Frontal cortex (tissue), 4 donors: ENCODE data around the gene ANKRD16. TPM values are rescaled to one million over a fixed set of nuclear protein-coding genes. Genes with fewer than 3 reads are reported as not detected.
A peak's percentile ranks its signal among the peaks of the same experiment; 100 is the strongest.

Source experiments
- DNase-seq, 2 donors: peaks; one replicate each; pipeline ENCODE4 v3.0.0; 2012; ENCODE audit warnings: low spot score in 2 of 2
- FAIRE-seq: peaks from 2 replicates; lab custom pipeline; 2012; peaks lifted over from hg19 to GRCh38; lab: Jason Lieb, UNC
- total RNA-seq: library from RNA; depleted of rRNA; stranded (reverse); fragments of >200 nt; gene quantifications from one replicate; pipeline ENCODE4 v1.2.3, GENCODE V29; 2014
- donor health status: control.
- donor health status: control.
- donor health status: control.

ANKRD16 gene
- total RNA-seq, 1 donor from 2014 or later: 6.1 TPM

DNA sequence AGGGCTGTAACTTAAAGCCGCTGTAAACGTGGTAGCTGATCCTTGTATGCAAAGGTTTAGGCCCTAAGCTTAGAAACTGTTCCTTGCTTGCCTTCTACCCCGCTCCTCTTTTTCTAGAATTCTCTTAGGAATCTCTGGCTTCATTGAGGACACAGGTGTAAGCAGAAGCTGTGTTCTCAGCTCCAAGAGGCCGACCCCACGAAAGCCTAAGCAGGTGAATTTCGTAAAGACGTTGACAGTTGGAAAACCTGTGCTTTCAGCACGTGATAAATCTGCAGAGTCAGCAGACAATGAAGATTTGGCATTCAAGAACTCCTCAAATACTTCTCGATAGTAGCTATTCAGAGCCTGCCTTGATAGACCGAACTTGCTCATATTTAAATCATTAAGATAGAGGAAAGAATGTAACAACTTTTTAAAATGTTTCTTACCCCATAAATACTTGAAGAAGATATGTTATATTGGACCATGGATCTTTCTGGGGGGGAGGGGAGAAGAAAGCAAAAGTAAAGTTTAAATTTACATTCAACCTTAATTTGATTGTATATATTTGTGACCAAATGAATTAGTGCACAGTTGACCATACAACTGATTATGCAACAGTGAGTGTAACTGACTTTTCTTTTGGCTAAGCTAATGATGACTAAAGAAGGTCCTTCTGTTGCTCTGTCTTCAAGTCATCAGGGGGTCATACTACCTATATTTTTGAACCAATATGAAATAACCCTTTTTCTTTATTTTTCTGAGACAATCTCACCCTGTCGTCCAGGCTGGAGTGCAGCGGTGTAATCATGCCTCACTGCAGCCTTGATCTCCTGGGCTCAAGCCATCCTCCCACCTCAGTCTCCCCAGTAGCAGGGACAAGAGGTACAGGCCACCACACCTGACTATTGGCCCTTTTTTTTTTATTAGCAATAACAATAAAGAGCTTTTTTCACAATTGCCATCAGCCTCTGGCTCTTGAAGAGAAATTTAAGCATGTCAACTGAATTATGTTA is 75.3 kb downstream of the ANKRD16 start:
- FAIRE-seq: no peak
- DNase-seq: no peak

DNA sequence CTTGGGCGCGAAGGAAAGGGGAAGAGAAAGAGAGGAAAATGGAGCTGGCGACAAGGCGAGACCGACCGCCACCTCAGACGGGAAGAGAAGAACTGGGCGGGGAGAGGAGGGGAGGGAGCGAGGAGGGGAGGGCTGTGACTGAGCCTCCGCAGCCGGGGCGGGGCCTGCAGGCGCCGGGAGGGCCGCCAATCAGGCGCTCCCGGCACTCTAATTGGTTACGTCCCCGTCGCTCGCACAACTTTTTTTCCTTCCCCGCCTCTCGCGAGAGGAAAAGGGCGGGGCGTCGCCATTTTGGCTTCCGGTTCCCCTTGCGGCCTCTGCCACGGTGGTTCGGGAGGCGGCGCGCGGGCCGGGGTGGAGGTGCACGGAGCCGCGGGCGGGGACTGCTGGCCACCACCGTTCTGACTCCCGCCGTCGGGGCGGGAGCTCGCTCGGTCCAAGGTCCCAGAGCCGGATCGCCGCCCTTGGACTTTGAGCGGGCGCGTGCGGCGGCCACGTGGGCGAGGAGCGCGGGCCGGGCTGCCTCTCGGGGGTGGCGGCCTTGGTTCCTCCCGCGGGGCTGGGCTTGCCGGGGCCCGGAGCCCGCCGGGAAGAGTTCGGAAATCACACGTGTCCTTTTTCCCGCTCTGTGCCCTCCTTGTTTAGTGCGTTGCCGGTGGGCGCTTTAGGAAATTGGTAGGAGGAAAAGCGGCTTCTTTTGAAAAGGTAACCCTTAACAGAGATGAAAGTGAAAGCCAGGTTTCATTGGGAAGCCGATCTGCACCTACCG is 76.2 kb downstream of the ANKRD16 start, which contains the start of gene GDI2:
GDI2 (minus strand) TSS at position 94 of the 769 bp plus-strand sequence. CDS start 176 bp downstream, outside the sequence.
- no peak for FAIRE-seq

DNA sequence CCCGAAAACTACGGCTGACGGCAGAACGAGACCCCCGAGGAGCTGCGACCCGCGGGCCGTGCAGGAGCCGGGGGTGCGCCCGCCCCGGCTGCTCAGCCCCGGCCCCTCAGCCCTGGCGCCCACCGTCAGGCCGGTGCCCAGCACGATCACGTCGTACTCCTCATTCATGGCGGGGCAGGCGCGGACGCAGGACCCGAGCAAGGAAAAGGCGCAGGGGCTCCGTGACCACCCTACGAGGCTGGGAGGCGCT is 76.7 kb downstream of the ANKRD16 start:
- no peak for DNase-seq
- FAIRE-seq: no peak

More for the DNA sequence above, 76.2 kb downstream of the ANKRD16 start, which contains the start of gene GDI2:
- DNase-seq: peak; percentile 99

DNA sequence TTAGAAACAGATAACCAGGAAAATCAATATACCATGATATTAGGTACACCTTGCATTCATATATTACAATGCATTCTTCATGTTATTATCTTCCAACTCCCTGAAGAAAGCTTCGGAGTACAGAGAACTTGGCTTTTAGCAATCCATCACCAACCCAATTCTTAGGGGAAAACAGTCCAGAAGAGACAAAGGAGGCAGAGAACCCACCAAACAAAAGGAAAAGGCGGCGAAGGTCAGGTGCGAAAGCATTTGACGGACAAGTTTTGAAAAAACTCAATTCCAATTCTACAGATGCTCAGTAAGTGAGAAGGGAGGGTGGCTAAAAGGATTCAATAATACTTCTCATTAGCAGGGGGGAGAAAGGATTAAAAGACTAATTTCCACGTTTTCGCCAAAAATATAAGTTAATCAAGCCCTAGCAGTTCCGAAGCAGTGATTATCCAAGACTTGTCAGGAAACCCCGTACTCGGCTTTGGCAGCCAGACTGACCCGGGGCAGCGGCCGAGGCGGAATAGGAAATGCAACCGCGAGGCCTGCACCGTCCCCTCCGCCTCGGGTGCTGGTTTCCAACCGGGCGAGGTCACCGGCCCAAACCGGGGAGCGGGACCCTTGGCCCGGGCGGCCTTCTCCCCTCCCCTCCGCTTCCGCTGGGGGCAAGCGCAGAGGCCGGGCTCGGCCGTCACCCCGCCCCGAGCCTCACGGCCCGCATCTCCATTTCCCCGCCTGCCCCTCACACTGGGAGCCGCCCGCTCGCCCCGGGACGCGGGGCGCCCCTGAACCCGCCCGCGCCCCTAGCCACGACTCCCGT is 77.2 kb downstream of the ANKRD16 start:
- DNase-seq (peak in 1 of 2 donors; percentile 44), FAIRE-seq (no peak)

Other genes with a start within 250 kb of the ANKRD16 start
- 18.8 TPM for gene ASB13, start 223.3 kb downstream of the ANKRD16 start, total RNA-seq
- gene TASOR2, start 205.1 kb downstream of the ANKRD16 start, total RNA-seq: 102 TPM
- gene GDI2, start 76.5 kb downstream of the ANKRD16 start, total RNA-seq: 612 TPM
- gene FBH1, start 350 bp upstream of the ANKRD16 start, total RNA-seq: 35.1 TPM
- gene IL15RA, start 87.7 kb upstream of the ANKRD16 start, total RNA-seq: not detected
- not detected for gene IL2RA, start 172.5 kb upstream of the ANKRD16 start, total RNA-seq
- 31.8 TPM for gene RBM17, start 199.1 kb upstream of the ANKRD16 start, total RNA-seq